ENCODE measurements around the gene GABRA1. TPM values are rescaled to one million over a fixed set of nuclear protein-coding genes. Genes with fewer than 3 reads are reported as not detected.

Gene GABRA1
- total RNA-seq, 2 donors from 2014 or later = not detected

DNA sequence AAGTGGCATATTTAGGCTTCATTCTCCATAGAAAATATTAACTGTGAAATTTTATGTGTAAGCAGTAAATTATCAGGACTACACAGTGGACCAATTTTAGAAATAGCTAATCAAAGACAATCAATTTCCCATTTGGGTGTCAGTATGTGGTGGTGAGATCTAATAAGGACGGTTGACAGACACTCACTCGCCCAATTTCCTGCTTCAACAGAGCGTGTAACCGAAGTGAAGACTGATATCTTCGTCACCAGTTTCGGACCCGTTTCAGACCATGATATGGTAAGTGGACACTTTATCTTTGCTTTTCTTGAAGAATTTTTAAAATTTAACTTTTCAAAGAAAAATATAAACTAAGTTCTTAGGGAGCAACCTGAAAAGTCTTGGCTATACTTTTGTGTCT lies 17.6 kb downstream of the GABRA1 start:
- Histone ChIP-seq H3K27me3 (no peaks in the 10 kb centered on the region), H3K4me1 (no peaks in the 10 kb centered on the region)
- intact Hi-C loops (cut with DNase I) = no loop called here

DNA sequence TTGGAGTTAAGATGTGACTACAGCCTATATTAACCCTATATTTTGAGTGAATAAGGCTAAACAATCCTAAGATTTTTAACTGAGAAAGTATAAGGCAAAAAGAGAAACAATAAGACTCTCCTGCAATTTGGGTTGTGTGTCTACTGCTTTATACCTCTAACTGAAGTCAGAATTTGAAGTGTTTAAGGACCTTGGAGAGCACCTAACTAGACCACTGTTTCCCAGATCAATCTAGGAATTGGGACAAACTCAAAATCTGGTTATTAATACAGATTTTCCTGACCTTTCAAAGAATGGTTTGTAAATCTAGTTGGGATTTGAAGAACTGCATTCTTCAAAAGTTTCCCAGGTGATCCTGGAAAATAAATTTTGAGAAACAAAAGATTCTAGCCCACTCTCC lies 42.1 kb downstream of the GABRA1 start:
- intact Hi-C loops (cut with DNase I) = no loop called here
- TF ChIP-seq, protein P1, sequence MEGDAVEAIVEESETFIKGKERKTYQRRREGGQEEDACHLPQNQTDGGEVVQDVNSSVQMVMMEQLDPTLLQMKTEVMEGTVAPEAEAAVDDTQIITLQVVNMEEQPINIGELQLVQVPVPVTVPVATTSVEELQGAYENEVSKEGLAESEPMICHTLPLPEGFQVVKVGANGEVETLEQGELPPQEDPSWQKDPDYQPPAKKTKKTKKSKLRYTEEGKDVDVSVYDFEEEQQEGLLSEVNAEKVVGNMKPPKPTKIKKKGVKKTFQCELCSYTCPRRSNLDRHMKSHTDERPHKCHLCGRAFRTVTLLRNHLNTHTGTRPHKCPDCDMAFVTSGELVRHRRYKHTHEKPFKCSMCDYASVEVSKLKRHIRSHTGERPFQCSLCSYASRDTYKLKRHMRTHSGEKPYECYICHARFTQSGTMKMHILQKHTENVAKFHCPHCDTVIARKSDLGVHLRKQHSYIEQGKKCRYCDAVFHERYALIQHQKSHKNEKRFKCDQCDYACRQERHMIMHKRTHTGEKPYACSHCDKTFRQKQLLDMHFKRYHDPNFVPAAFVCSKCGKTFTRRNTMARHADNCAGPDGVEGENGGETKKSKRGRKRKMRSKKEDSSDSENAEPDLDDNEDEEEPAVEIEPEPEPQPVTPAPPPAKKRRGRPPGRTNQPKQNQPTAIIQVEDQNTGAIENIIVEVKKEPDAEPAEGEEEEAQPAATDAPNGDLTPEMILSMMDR (IDR thresholded peaks at IDR 0.05) = no peak
- H3K9me3 ChIP-seq = no peaks in the 10 kb centered on the region
- H3K9ac ChIP-seq (ENCODE audit: low read depth in 2 of 2, low read length in 2 of 2) = no peak overlapping the region
- DNase-seq = no peak
- no peaks in the 10 kb centered on the region for H3K4me1 ChIP-seq
- H3K36me3 ChIP-seq = no peaks in the 10 kb centered on the region
- no peak overlapping the region for H3K27ac ChIP-seq
- no peak overlapping the region for H3K4me3 ChIP-seq
- no peaks in the 10 kb centered on the region for H3K27me3 ChIP-seq

More for the DNA sequence above, 17.6 kb downstream of the GABRA1 start:
- Histone ChIP-seq H3K9me3 (no peaks in the 10 kb centered on the region), H3K27ac (no peak overlapping the region), H3K9ac (ENCODE audit: low read depth in 2 of 2, low read length in 2 of 2) (no peak overlapping the region), H3K36me3 (no peaks in the 10 kb centered on the region), H3K4me3 (no peak overlapping the region)
- no peak for DNase-seq
- TF ChIP-seq, protein P1 (IDR thresholded peaks at IDR 0.05) = no peak

DNA sequence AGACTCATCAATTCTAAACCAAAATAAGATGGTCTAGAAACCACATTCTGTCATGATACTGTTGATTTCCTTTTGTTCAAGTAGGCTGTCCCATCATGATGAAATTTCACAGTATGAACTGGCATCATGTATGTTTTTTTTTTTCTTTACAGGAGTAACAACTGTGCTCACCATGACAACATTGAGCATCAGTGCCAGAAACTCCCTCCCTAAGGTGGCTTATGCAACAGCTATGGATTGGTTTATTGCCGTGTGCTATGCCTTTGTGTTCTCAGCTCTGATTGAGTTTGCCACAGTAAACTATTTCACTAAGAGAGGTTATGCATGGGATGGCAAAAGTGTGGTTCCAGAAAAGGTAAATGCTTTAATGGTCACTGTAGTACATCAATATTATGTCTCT lies 47.6 kb downstream of the GABRA1 start:
- no peaks in the 10 kb centered on the region for H3K36me3 ChIP-seq
- intact Hi-C loops (cut with DNase I) = no loop called here
- H3K4me1 ChIP-seq = no peaks in the 10 kb centered on the region
- no peak for DNase-seq
- H3K4me3 ChIP-seq = no peak overlapping the region
- no peak overlapping the region for H3K27ac ChIP-seq
- H3K9ac ChIP-seq (ENCODE audit: low read depth in 2 of 2, low read length in 2 of 2) = no peak overlapping the region
- H3K27me3 ChIP-seq = no peaks in the 10 kb centered on the region
- no peaks in the 10 kb centered on the region for H3K9me3 ChIP-seq
- TF ChIP-seq, protein P1 (IDR thresholded peaks at IDR 0.05) = no peak

DNA sequence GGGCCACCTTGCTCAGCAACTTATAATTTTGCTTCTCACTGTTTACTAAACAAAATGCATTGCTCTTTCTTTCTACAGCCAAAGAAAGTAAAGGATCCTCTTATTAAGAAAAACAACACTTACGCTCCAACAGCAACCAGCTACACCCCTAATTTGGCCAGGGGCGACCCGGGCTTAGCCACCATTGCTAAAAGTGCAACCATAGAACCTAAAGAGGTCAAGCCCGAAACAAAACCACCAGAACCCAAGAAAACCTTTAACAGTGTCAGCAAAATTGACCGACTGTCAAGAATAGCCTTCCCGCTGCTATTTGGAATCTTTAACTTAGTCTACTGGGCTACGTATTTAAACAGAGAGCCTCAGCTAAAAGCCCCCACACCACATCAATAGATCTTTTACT lies 49.1 kb downstream of the GABRA1 start:
- TF ChIP-seq, protein P1 (IDR thresholded peaks at IDR 0.05) = no peak
- no peak overlapping the region for H3K9ac ChIP-seq (ENCODE audit: low read depth in 2 of 2, low read length in 2 of 2)
- no peaks in the 10 kb centered on the region for H3K27me3 ChIP-seq
- DNase-seq = no peak
- intact Hi-C loops (cut with DNase I) = no loop called here
- no peaks in the 10 kb centered on the region for H3K4me1 ChIP-seq
- H3K9me3 ChIP-seq = no peaks in the 10 kb centered on the region
- H3K27ac ChIP-seq = no peak overlapping the region
- no peak overlapping the region for H3K4me3 ChIP-seq
- no peaks in the 10 kb centered on the region for H3K36me3 ChIP-seq

DNA sequence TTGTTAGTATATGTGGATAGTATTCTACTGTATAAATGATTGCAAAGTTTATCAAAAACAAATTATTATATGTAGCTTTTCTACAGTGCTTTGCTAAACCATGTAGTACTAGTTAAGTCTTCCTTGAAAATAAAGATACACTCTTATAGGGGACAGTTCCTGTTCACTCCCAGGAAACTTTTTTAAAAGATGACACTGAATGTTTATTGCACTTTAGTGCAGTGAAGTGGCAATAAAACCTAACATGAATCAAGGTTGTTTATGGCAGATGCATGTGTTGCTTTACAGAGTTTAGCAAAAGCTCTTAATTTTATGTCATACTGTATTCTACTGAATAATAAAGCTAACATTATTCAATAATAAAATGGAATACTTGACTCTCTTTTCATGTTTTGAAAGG lies 51.7 kb downstream of the GABRA1 start:
- H3K9me3 ChIP-seq = no peaks in the 10 kb centered on the region
- H3K36me3 ChIP-seq = no peaks in the 10 kb centered on the region
- intact Hi-C loops (cut with DNase I) = no loop called here
- no peak for DNase-seq
- no peak overlapping the region for H3K9ac ChIP-seq (ENCODE audit: low read depth in 2 of 2, low read length in 2 of 2)
- H3K27me3 ChIP-seq = no peaks in the 10 kb centered on the region
- H3K4me1 ChIP-seq = no peaks in the 10 kb centered on the region
- no peak overlapping the region for H3K27ac ChIP-seq
- H3K4me3 ChIP-seq = no peak overlapping the region
- TF ChIP-seq, protein P1 (IDR thresholded peaks at IDR 0.05) = no peak

DNA sequence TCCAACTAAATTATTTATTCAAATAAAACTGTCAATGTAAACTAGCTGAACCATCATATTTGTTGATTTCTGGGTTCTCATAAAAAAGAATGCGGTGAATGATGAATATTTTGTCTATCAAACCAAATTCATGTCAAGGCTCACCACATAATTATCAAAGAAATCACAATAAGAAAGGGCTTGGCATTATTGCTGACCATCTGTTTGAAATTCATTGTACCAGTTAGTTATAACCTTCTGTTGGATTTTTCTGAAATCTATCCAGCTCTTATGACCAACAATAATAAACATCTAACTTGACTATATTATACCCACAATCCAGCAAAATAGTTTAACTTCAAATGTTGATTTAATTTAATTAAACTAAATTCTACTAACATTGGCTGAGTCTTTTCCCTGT lies 53.1 kb downstream of the GABRA1 start:
- no peak for DNase-seq
- Histone ChIP-seq H3K4me3 (no peak overlapping the region), H3K4me1 (no peaks in the 10 kb centered on the region), H3K9ac (ENCODE audit: low read depth in 2 of 2, low read length in 2 of 2) (no peak overlapping the region), H3K27ac (no peak overlapping the region), H3K9me3 (no peaks in the 10 kb centered on the region), H3K36me3 (no peaks in the 10 kb centered on the region), H3K27me3 (no peaks in the 10 kb centered on the region)
- TF ChIP-seq, protein P1 (IDR thresholded peaks at IDR 0.05) = no peak
- intact Hi-C loops (cut with DNase I) = no loop called here

Measured in colonic mucosa (tissue), 4 donors.